Heart right ventricle (tissue), 16 donors: Measurements from ENCODE around the gene PCP4L1. TPM values are rescaled to one million over a fixed set of nuclear protein-coding genes. Genes with fewer than 3 reads are reported as not detected.

Source experiments
- ATAC-seq, 8 donors: fragments of 200-7000 bp; cut with Tn5 transposase; one replicate each; pipeline ENCODE4 v1.9.1; 2020; ENCODE audit warnings: mild to moderate bottlenecking in 8 of 8, moderate library complexity in 8 of 8, moderate number of reproducible peaks in 1 of 8
- DNase-seq, 2 donors: peaks; one replicate each; pipeline ENCODE4 v3.0.0-alpha.2; 2020
- H3K27ac ChIP-seq, 10 donors: fragments of 200-600 bp; sonication (generic) in 2 of 10; one replicate each; pipeline versions ENCODE4 v1.5.0 to v1.8.0; 2020 to 2022; ENCODE audit warnings: mild to moderate bottlenecking in 3 of 10
- H3K27me3 ChIP-seq, 7 donors: fragments of 200-600 bp; one replicate each; pipeline ENCODE4 v1.8.0; 2021 to 2022; ENCODE audit warnings: mild to moderate bottlenecking in 2 of 7
- H3K36me3 ChIP-seq, 9 donors: fragments of 200-600 bp; sonication (generic) in 1 of 9; one replicate each; pipeline versions ENCODE4 v1.5.0 to v1.8.0; 2020 to 2022; ENCODE audit warnings: mild to moderate bottlenecking in 2 of 9
- H3K4me1 ChIP-seq, 9 donors: fragments of 200-600 bp; sonication (generic) in 1 of 9; one replicate each; pipeline versions ENCODE4 v1.5.0 to v1.8.0; 2020 to 2022; ENCODE audit warnings: mild to moderate bottlenecking in 4 of 9
- H3K4me3 ChIP-seq, 10 donors: fragments of 200-600 bp; sonication (generic) in 2 of 10; one replicate each; pipeline versions ENCODE4 v1.5.0 to v1.8.0; 2020 to 2022; ENCODE audit warnings: mild to moderate bottlenecking in 7 of 10, moderate library complexity in 2 of 10
- H3K9me3 ChIP-seq, 11 donors: fragments of 200-600 bp in 10 of 11; sonication (generic) in 2 of 11; one replicate each; pipeline versions ENCODE4 v1.5.0 to v1.8.0; 2013 to 2022; ENCODE audit warnings: mild to moderate bottlenecking in 2 of 11, control low read depth in 1 of 11, moderate library complexity in 1 of 11
- WGBS, 2 donors: extraction: QIAGEN DNeasy Blood & Tissue Kit; methylation state at CpG; one replicate each; pipeline ENCODE4 v1.1.7; 2013; ENCODE audit warnings: inconsistent platforms in 1 of 2; 5-methylcytosine and 5-hydroxymethylcytosine counted together
- intact Hi-C, 10 donors: fragments of 100-400 bp; cut with DNase I; formaldehyde crosslinking; loops; one replicate each; pipeline versions ENCODE4 v1.11.1 to v1.14.2; 2022
- polyA plus RNA-seq, 2 donors: library from polyadenylated mRNA; stranded (reverse); fragments of 200-250 nt; gene quantifications; one replicate each; pipeline ENCODE4 v1.2.3, GENCODE V29; 2013
- total RNA-seq, 10 donors: library from RNA; stranded (reverse); fragmentation: NEBNext Ultra II Directional in 3 of 10; extraction: Animal tissue kit (Norgen Biotek cat#: 25700) in 3 of 10; gene quantifications; one replicate each; pipeline versions ENCODE4 v1.2.1 to v1.2.4, GENCODE V29; 2021 to 2023
- TF ChIP-seq, protein P1 (sequence below), 9 donors: fragments of 200-600 bp; sonication (generic) in 2 of 9; IDR thresholded peaks; one replicate each; pipeline versions ENCODE4 v1.5.0 to v1.8.0; 2021 to 2022; ENCODE audit warnings: antibody characterized with exemption in 9 of 9, mild to moderate bottlenecking in 5 of 9, moderate library complexity in 1 of 9
- donor health status: Arrhythmogenic right ventricular cardiomyopathy.
- donor health status: ischemic (EF 13 %, LVEDD 7.1; RV severe dilation, severe dysfunction).
- donor health status: healthy with polysubstance abuse.
- donor health status: DM: no; HTN: yes; CAD: no.
- donor health status: DM: no; HTN: no; CAD: no.
- donor health status: ischemic (EF 25% LVEDD 6.9; RV normal size, moderate dysfunction).
- donor health status: ischemic (EF 25% LVEDD 5.7; RV mildly dilated, moderate dysfunction).
- donor health status: healthy.
- donor health status: DM: yes; HTN: yes; CAD: no.
- donor health status: Ischemic cardiomyopathy.
- donor health status: ischemic (EF 35%, LVEDD 5.7; RV mildly dilated, moderate dysfunction).
- donor health status: nonischemic (EF 11% LVEDD 7.7; RV severe dilation, severe dysfunction).
- donor health status: DM: yes; HTN: yes; CAD: no.
- donor health status: PGD.
- donor health status: ischemic (EF 29% LVEDD 5.4; RV normal size, mild dysfunction).
- donor health status: nonischemic (EF 23%, LVEDD 6.1; RV moderate dilation, normal function).

The PCP4L1 gene
- total and polyA plus RNA-seq, 12 donors: 0.29 to 1.0 (median 0.46) TPM; not detected in 1

DNA sequence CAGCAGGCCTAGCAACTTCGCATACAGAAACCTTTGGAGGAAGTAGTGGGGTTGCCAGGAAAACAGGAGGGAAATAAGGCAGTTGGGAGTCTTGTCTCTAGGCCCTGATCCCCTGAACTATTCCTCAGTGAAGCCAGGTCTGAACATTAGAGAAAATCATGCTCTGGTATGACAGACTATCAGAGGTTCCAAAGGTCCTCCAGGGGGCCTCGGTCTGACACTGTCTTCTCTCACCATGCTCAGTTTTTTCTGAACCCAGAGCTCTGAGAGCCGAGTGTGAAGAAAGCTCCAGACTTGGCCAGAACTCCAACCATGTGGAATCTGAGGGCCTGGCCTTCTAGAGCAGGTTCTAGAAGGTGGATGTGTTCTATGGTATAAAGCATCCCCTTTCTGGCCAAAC lies 28.6 kb upstream of the PCP4L1 start:
- Histone ChIP-seq H3K4me1 (peaks cover 6 to 28% (median 25%) of the 10 kb centered on the region in 9 donors), H3K27ac (no peak overlapping the region), H3K4me3 (no peak overlapping the region), H3K36me3 (peaks cover 0 to 35% (median 25%) of the 10 kb centered on the region in 9 donors), H3K27me3 (no peaks in the 10 kb centered on the region), H3K9me3 (no peaks in the 10 kb centered on the region)
- DNase-seq (no peak), ATAC-seq (no peak)
- TF ChIP-seq, protein P1, sequence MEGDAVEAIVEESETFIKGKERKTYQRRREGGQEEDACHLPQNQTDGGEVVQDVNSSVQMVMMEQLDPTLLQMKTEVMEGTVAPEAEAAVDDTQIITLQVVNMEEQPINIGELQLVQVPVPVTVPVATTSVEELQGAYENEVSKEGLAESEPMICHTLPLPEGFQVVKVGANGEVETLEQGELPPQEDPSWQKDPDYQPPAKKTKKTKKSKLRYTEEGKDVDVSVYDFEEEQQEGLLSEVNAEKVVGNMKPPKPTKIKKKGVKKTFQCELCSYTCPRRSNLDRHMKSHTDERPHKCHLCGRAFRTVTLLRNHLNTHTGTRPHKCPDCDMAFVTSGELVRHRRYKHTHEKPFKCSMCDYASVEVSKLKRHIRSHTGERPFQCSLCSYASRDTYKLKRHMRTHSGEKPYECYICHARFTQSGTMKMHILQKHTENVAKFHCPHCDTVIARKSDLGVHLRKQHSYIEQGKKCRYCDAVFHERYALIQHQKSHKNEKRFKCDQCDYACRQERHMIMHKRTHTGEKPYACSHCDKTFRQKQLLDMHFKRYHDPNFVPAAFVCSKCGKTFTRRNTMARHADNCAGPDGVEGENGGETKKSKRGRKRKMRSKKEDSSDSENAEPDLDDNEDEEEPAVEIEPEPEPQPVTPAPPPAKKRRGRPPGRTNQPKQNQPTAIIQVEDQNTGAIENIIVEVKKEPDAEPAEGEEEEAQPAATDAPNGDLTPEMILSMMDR (IDR thresholded peaks at IDR 0.05): no peak
- intact Hi-C loops: loop anchor here (5.0 to 10.0 kb wide), 8 partner anchors 38 to 155 kb away; partner anchors contain the start of genes CFAP126 (in 3 of the 10) and SDHC (in 3 of the 10)
- 56 to 57% methylated on average over 3 of the region's 3 CpGs for WGBS, 2 donors

DNA sequence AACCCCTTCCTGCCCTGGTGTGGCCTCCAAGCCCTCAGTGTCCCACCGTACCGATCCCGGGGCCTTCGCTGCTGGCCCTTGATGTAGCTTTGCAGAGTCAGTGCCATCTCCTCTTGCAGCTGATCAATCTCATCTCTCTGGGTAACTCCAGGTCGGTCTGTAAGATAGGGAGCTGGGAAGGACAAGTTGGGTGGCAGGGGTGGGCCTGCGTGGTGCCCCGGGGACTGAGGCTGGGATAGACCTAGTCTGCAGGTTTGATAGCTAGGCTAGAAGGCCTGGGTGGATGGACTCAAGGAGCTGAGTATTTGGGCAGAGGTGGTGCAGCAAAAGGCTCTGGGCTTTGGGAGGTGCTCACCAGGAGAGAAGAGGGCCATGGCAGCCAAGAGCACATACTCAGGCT lies 27.8 kb upstream of the PCP4L1 start:
- peaks cover 6 to 21% (median 20%) of the 10 kb centered on the region in 9 donors for H3K4me1 ChIP-seq
- no peaks in the 10 kb centered on the region for H3K9me3 ChIP-seq
- WGBS, 2 donors: 95% methylated on average over 7 of the region's 7 CpGs
- no peak overlapping the region for H3K27ac ChIP-seq
- no peak overlapping the region for H3K4me3 ChIP-seq
- H3K36me3 ChIP-seq: peaks cover 0 to 35% (median 25%) of the 10 kb centered on the region in 9 donors
- TF ChIP-seq, protein P1 (IDR thresholded peaks at IDR 0.05): no peak
- ATAC-seq (no peak), DNase-seq (no peak)
- no peaks in the 10 kb centered on the region for H3K27me3 ChIP-seq
- intact Hi-C loops: loop anchor here in 2 of 10 donors (5.0 to 10.0 kb wide), 2 partner anchors 54 to 57 kb away; no protein-coding TSS in a partner anchor

DNA sequence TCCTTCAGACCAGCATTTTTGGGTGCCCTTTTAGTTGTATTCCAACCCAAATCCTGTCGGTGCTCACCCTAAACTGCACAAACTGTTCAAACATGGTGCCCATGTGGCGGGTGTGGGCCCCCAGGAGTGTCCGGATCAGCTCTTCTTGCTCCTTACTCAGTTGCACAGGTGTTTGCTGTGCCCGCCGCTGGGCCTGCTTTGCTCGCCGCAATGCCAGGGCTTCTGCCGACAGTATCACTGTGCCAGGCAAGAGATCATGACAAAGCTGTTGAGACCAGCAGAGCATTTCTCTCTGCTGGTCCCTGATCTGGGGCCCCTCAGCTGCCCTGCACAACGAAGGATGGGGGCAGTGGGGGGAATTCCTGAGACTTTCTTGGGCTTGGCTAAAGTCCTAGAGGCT lies 25.4 kb upstream of the PCP4L1 start:
- TF ChIP-seq, protein P1 (IDR thresholded peaks at IDR 0.05): no peak
- H3K4me3 ChIP-seq: no peak overlapping the region
- H3K4me1 ChIP-seq: peaks cover 0 to 2% (median under 1%) of the 10 kb centered on the region in 9 donors
- intact Hi-C loops: loop anchor here in 2 of 10 donors (5.0 to 10.0 kb wide), 2 partner anchors 52 to 54 kb away; no protein-coding TSS in a partner anchor
- peaks cover 0 to 32% (median 25%) of the 10 kb centered on the region in 9 donors for H3K36me3 ChIP-seq
- DNase-seq: no peak
- H3K27me3 ChIP-seq: no peaks in the 10 kb centered on the region
- H3K9me3 ChIP-seq: no peaks in the 10 kb centered on the region
- no peak overlapping the region for H3K27ac ChIP-seq
- 83 to 85% methylated on average over 9 of the region's 9 CpGs for WGBS, 2 donors
- ATAC-seq: no peak

DNA sequence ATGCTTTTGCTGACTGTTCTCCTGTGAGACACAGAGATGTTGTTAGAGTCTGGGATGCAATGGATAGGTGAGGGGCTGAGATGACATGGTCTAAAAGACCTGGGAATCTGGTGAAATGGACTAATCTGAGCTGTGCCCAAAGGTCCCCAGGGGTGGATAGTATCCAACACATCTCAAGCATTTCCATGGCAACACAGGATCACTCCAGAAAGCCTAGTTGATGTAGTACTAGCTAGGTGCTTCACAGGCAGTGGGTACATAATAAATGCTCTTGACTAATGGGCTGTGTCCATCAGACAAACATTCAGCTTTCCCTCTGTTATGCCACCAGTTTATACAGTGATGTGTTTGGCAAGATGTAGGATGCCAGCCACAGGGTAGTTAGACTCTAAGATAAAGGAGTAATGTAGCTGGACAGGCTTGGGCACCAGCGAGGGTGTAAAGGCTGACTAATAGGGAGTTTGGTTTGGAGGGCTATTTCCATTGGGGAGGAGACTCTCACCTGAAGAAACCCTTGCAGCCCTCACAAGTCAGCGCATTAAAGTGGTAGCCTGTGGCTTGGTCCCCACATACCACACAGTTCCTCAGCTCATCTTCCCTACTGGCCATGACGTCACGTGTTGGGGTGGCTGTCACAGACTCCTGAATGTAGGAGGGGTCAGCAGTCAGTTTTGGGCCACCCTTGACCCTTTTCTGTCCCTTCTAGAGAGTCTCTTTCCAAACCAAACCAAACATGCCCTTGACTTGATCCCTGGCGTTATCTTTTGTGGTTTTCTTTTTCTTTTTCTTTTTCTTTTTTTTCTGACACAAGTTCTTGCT lies 22.4 kb upstream of the PCP4L1 start:
- WGBS, 2 donors: 82 to 83% methylated on average over 5 of the region's 5 CpGs
- Histone ChIP-seq H3K27me3 (no peaks in the 10 kb centered on the region), H3K4me1 (no peaks in the 10 kb centered on the region), H3K9me3 (no peaks in the 10 kb centered on the region), H3K27ac (no peak overlapping the region), H3K36me3 (peaks cover 0 to 1% (median 0%) of the 10 kb centered on the region in 9 donors), H3K4me3 (no peak overlapping the region)
- no peak for ATAC-seq
- intact Hi-C loops: loop anchor here in 1 of 10 donors (10.0 kb wide), 1 partner anchor 49 kb away; no protein-coding TSS in a partner anchor
- DNase-seq: no peak
- TF ChIP-seq, protein P1 (IDR thresholded peaks at IDR 0.05): no peak
